ENCODE results near the gene SLC44A3.

The SLC44A3 gene

DNA sequence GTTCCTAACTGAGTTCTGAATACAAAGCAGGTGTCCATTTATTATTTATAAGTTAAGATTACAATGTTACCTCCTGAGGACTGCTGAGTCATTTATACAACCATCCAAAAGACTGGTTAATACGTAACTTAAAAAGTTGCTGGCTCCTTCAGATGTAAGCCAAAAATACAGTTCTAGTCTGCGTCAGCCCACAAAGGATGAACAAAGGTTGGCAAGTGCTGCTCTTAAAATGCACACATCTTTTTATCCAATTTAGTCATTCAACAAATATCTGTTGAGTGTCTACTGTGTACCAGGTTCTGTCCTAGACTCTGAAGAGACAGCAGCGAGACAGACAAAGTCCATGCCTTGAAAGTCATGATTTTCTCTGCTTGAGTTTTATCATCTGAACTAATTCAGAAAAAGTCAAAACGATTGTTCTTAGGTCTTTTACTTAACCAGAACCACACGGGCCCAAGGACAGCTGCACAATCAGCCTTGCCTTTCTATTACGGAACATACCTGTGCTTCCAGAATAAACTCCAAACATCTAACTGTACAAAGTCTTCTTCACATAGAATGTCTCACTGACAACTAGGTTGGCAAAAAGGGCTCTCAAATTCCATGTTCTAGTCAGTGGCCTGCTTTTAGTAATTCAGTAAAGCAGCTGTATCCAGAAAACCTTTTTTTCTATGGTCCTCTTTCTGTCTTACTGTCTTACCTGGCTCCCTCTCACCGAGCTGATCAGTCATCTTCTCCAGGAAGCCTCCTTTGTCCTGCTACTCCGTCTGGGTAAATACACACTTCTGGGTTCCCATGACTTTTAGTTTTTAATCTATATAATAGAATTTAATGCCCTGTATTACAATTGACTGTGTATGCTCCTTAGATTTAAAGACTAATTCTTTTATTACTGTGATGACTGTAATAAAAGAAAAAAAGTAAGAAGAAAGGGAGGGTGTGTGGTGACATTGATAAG lies 122.3 kb downstream of the SLC44A3 start:
- DNase-seq: no peak

More for the DNA sequence above, 122.3 kb downstream of the SLC44A3 start:
- in situ Hi-C loops (cut with MboI; ENCODE audit: low pct_unique_long_range_greater_than_20kb, low sequenced_read_pairs): no loop called here
